GM19025 (cell line): ENCODE results near the gene PANK4.

Experiments
- ATAC-seq: cut with Tn5 transposase; IDR thresholded peaks from one replicate; pipeline ENCODE4 v1.9.1; 2021; ENCODE audit warnings: mild to moderate bottlenecking, low read depth, moderate library complexity; ENCODE audit not compliant: unreplicated experiment

Gene PANK4

GRCh38 chr1:2502661-2503553, 23.5 kb downstream of the PANK4 start:
- no peak for ATAC-seq

GRCh38 chr1:2502210-2502609, 24.2 kb downstream of the PANK4 start:
- no peak for ATAC-seq

GRCh38 chr1:2501820-2502119, 24.6 kb downstream of the PANK4 start:
- no peak for ATAC-seq

GRCh38 chr1:2501041-2501819, 25.2 kb downstream of the PANK4 start:
- no peak for ATAC-seq

- ATAC-seq, result no peak
Measured at GRCh38 chr1:2499986-2500596, 26.3 kb downstream of the PANK4 start.

- ATAC-seq, result no peak
Measured at GRCh38 chr1:2499260-2499659, 27.1 kb downstream of the PANK4 start.

GRCh38 chr1:2498648-2499047, 27.7 kb downstream of the PANK4 start:
- no peak for ATAC-seq

- no peak for ATAC-seq
Measured at GRCh38 chr1:2497891-2498290, 28.5 kb downstream of the PANK4 start.

GRCh38 chr1:2496746-2497145, 29.6 kb downstream of the PANK4 start:
- no peak for ATAC-seq

GRCh38 chr1:2496087-2496622, 30.2 kb downstream of the PANK4 start:
- ATAC-seq, result no peak

GRCh38 chr1:2495546-2495945, 30.9 kb downstream of the PANK4 start:
- no peak for ATAC-seq

- ATAC-seq, result no peak
Measured at GRCh38 chr1:2495026-2495425, 31.4 kb downstream of the PANK4 start.

- ATAC-seq, result no peak
Measured at GRCh38 chr1:2494323-2494693, 32.1 kb downstream of the PANK4 start.

- no peak for ATAC-seq
Measured at GRCh38 chr1:2493691-2494322, 32.6 kb downstream of the PANK4 start.

- no peak for ATAC-seq
Measured at GRCh38 chr1:2493218-2493617, 33.2 kb downstream of the PANK4 start.

- no peak for ATAC-seq
Measured at GRCh38 chr1:2492091-2492490, 34.3 kb downstream of the PANK4 start.

GRCh38 chr1:2489615-2490014, 36.8 kb downstream of the PANK4 start:
- ATAC-seq, result no peak

- ATAC-seq, result no peak
Measured at GRCh38 chr1:2488688-2489087, 37.7 kb downstream of the PANK4 start.

GRCh38 chr1:2486558-2486957, 39.8 kb downstream of the PANK4 start:
- ATAC-seq, result no peak

GRCh38 chr1:2486041-2486440, 40.4 kb downstream of the PANK4 start:
- ATAC-seq, result no peak

GRCh38 chr1:2483970-2484369, 42.4 kb downstream of the PANK4 start:
- no peak for ATAC-seq
